Activated CD8-positive, alpha-beta T cell treated with anti-CD3 and anti-CD28 coated beads, Interleukin-2, amount 10 ng/mL, durations not matched to agents 7 days and 5 days (primary cell): ENCODE data around the gene FAM13A. TPM values are rescaled to one million over a fixed set of nuclear protein-coding genes. Genes with fewer than 3 reads are reported as not detected.
"Not testable (repeated sequence)": the region's sequence is repeated elsewhere in the genome, so short reads cannot be mapped to it uniquely, and the experiment has no call there.

ENCODE experiments used
- ATAC-seq: fragments of 150-1000 bp; cut with Tn5 transposase; one replicate; pipeline ENCODE4 v1.10.0; 2021; ENCODE audit warnings: moderate library complexity
- CTCF ChIA-PET: fragments of 350-600 bp; sonication (Branson Sonifier 250); formaldehyde crosslinking; loops from one replicate; lab custom pipeline; 2021; ENCODE audit warnings: antibody characterized with exemption; lab: Charles Lee
- POLR2A ChIA-PET: fragments of 350-600 bp; sonication (Branson Sonifier 250); formaldehyde crosslinking; loops from one replicate; lab custom pipeline; 2021; ENCODE audit warnings: antibody characterized with exemption; lab: Charles Lee
- DNase-seq: peaks from one replicate; pipeline ENCODE4 v3.0.0-alpha.2; 2020
- H3K27ac Mint-ChIP-seq: one replicate; pipeline ENCODE4 v1.8.0; 2021; ENCODE audit warnings: mild to moderate bottlenecking, mixed read lengths
- H3K27me3 Mint-ChIP-seq: one replicate; pipeline ENCODE4 v1.8.0; 2021; ENCODE audit warnings: low read depth, mixed read lengths
- H3K36me3 Mint-ChIP-seq: one replicate; pipeline ENCODE4 v1.8.0; 2021; ENCODE audit warnings: low read depth, mixed read lengths
- H3K4me1 Mint-ChIP-seq: one replicate; pipeline ENCODE4 v1.8.0; 2021; ENCODE audit warnings: low read depth, mixed read lengths
- H3K4me3 Mint-ChIP-seq: one replicate; pipeline ENCODE4 v1.8.0; 2021; ENCODE audit warnings: mild to moderate bottlenecking, mixed read lengths
- H3K9me3 Mint-ChIP-seq: one replicate; pipeline ENCODE4 v1.8.0; 2022; ENCODE audit warnings: mixed read lengths; ENCODE audit not compliant: insufficient read depth
- total RNA-seq, 2 experiments: library from RNA; stranded (reverse); gene quantifications; one replicate each; pipeline ENCODE4 v1.2.3, GENCODE V29; 2021

The FAM13A gene
- total RNA-seq, 2 experiments from 2014 or later, result 4.5 to 4.7 TPM

DNA sequence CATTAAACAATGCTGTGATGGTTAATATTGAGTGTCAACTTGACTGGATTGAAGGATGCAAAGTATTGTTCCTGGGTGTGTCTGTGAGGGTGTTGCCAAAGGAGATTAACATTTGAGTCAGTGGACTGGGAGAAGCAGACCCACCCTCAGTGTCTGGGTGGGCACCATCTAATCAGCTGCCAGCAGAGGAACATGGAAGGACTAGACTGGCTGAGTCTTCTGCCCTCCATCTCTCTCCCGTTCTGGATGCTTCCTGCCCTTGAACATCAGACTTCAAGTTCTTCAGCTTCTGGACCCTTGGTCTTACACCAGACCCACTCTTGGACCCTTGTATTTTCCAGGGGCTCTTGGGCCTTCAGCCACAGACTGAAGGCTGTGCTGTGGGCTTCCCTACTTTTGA lies 61.7 kb downstream of the FAM13A start:
- H3K27me3 Mint-ChIP-seq, H3K27ac Mint-ChIP-seq, DNase-seq, H3K36me3 Mint-ChIP-seq, H3K4me3 Mint-ChIP-seq, CTCF ChIA-PET, H3K4me1 Mint-ChIP-seq, H3K9me3 Mint-ChIP-seq, ATAC-seq, POLR2A ChIA-PET: not testable (repeated sequence)

DNA sequence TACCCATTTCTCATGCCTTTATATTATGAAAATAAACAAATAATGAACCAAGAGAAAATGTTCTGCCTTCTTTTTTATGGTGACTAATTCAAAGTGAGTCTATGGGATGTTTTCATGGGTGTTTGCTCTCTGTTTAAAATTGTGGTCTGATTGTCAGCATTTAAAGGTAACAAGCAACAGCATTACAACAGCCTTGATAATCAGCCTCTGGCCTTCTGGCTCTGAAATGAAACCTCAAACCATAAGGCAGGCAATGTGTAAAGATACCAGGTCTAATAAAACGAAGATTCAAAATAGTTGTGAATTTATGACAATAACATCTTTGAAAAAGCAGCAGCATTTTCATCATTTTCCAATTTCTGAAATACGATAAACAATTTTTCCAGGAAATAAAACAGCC lies 63.7 kb downstream of the FAM13A start:
- Mint-ChIP-seq H3K27ac (no peak overlapping the region), H3K36me3 (no peaks in the 10 kb centered on the region)
- CTCF ChIA-PET, result no interaction called here

DNA sequence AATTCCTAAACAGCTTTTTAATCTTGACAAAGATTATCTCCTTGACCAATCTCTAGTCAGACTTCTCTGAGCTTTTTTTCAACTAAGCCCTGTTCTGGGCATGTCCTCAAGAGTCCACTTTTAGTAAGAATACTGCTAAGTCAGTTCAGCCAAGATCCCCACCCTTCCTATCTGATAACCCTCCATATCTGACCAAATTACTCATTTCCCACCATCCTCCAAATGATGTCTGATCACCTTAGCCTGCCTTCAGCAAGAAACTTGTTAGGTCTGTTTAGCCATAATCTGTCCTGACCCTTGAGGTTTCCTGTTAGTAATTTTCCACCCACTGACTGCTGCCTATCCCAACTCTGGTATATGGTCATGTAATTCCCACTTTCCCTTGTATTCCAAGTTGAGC lies 65.2 kb downstream of the FAM13A start:
- no peak for ATAC-seq
- Mint-ChIP-seq H3K36me3 (no peaks in the 10 kb centered on the region), H3K9me3 (no peaks in the 10 kb centered on the region), H3K27me3 (no peaks in the 10 kb centered on the region), H3K4me3 (no peak overlapping the region), H3K27ac (no peak overlapping the region), H3K4me1 (no peaks in the 10 kb centered on the region)
- ChIA-PET POLR2A (no interaction called here), CTCF (no interaction called here)
- DNase-seq, result no peak

More for the DNA sequence above, 63.7 kb downstream of the FAM13A start:
- Mint-ChIP-seq H3K4me1 (no peaks in the 10 kb centered on the region), H3K4me3 (no peak overlapping the region), H3K9me3 (no peaks in the 10 kb centered on the region), H3K27me3 (no peaks in the 10 kb centered on the region)
- no peak for ATAC-seq
- DNase-seq, result no peak
- POLR2A ChIA-PET, result no interaction called here

DNA sequence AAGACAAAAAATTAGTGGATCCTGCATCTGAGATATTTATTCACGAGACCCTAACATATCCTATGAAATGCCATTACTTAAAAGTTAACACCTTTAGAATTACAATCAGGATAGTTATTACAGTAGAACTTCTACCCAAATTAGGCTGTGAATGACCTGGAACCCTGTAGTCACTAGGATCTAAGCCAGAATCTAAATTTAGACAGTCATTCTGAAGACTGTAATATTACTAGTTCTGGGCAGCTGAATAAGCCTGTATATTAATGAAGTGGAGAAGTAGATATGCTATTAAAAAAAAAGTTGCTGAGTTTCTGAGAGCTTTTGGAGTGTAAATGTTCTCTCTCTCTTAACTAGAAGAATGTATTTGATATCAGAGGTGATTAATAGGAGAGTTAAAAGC lies 67.0 kb downstream of the FAM13A start:
- Mint-ChIP-seq H3K27me3 (peaks cover 2% of the 10 kb centered on the region), H3K4me3 (no peak overlapping the region), H3K27ac (no peak overlapping the region), H3K36me3 (no peaks in the 10 kb centered on the region), H3K4me1 (no peaks in the 10 kb centered on the region), H3K9me3 (no peaks in the 10 kb centered on the region)
- DNase-seq, result no peak
- POLR2A ChIA-PET, result no interaction called here
- ATAC-seq, result no peak
- CTCF ChIA-PET, result interaction anchor here (1.1 kb wide), 1 partner anchor 34 kb away, joined by 3 read pairs; no protein-coding TSS in a partner anchor

DNA sequence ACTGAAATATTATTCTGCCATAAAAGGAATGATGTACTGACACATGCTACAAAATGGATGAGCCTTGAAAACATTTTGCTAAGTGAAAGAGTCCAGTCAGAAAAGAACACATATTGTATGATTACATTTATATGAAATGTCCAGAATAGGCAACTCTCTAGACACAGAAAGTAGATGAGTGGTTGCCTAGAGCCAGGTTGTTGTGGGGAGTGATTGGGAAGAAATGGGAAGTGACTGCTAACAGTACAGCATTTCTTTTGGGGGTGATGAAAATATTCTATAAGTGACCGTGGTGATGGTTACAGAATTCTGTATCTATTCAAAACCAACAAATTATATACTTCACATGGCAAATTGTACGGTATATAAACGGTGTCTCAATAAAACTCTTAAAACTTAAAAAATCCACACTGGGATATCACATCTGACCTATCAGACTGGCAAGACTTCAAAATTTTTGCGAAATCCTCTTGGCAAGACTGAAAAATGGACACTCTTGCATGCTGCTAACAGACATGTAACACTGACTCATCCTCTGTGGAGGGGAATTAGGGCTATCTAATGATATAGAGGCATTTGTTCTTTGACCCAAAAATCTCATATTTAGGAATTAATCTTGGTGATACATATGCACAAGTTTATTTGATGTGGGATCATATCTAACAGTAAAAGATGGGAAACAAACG lies 71.8 kb downstream of the FAM13A start:
- DNase-seq (no peak), ATAC-seq (no peak)
- peaks cover 4% of the 10 kb centered on the region for H3K27me3 Mint-ChIP-seq
- POLR2A ChIA-PET, result no interaction called here
- H3K27ac Mint-ChIP-seq, result no peak overlapping the region
- H3K4me1 Mint-ChIP-seq, result no peaks in the 10 kb centered on the region
- H3K9me3 Mint-ChIP-seq, result no peaks in the 10 kb centered on the region
- H3K4me3 Mint-ChIP-seq, result no peak overlapping the region
- H3K36me3 Mint-ChIP-seq, result no peaks in the 10 kb centered on the region
- CTCF ChIA-PET, result no interaction called here

DNA sequence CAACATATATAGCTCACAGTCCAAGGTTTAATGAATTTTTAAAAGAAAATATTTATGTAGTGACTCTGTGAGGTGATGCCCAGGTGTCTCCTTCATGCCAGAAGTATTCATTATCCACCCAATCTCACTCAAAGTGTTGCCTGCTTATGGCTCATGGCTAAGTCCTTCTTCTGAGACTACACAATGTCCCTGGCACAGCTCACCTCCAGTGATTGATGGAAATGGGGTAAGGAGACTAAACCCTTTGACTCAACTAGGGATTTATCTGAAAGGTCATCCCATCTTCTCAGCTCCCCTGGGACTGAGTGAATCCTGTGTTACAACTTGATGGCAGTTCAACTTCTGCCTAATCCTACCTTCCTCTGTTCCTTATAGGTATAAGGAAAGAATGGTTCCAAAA lies 74.2 kb downstream of the FAM13A start:
- ChIA-PET POLR2A (no interaction called here), CTCF (no interaction called here)
- ATAC-seq, result no peak
- H3K4me3 Mint-ChIP-seq, result no peak overlapping the region
- H3K4me1 Mint-ChIP-seq, result no peaks in the 10 kb centered on the region
- no peak for DNase-seq
- H3K36me3 Mint-ChIP-seq, result no peaks in the 10 kb centered on the region
- H3K27ac Mint-ChIP-seq, result no peak overlapping the region
- peaks cover 4% of the 10 kb centered on the region for H3K27me3 Mint-ChIP-seq
- H3K9me3 Mint-ChIP-seq, result no peaks in the 10 kb centered on the region

DNA sequence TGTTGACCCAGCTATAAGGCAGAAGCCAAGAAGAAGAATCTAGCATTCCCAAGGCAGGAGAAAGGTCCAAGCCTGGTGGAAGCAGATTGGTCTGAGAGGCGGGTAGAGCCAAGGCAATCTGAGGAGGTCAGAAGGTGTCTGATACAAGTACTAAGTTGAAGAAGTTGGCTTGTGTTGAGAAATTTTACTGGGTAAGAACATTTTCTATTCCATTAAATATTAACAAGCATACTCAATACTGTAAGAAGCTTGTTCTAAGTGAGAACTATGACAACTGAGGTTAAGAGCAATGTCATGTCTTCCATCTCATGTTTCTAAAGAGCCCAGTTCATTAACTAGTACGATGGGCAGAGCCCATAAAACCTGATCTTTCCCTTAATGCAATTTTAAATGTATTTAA lies 75.0 kb downstream of the FAM13A start:
- ChIA-PET POLR2A (no interaction called here), CTCF (no interaction called here)
- Mint-ChIP-seq H3K27ac (no peak overlapping the region), H3K9me3 (no peaks in the 10 kb centered on the region), H3K4me1 (no peaks in the 10 kb centered on the region), H3K4me3 (no peak overlapping the region), H3K36me3 (no peaks in the 10 kb centered on the region), H3K27me3 (peaks cover 4% of the 10 kb centered on the region)
- no peak for ATAC-seq
- no peak for DNase-seq

DNA sequence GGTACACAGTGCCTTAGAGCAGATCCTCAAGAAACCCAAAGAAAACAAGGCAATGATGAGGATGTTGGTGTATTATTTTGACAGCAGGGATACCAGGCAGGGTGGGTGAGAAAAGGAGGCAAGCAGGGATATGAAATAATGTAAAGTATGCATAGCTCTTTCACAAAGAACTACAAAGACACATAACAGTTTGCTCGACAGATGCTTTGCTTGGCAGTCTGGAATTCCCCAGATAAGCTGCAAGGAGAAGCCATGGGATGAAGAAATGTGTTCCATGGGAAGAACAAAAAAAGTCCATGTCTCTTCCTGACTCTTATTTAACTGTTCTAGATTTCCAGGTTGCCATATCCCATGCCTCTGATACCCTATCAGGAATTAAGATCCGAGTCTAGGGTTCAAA lies 75.4 kb downstream of the FAM13A start:
- no peak for ATAC-seq
- H3K27ac Mint-ChIP-seq, result no peak overlapping the region
- ChIA-PET POLR2A (no interaction called here), CTCF (interaction anchor here (0.6 kb wide), 1 partner anchor 147 kb away, joined by 3 read pairs; no protein-coding TSS in a partner anchor)
- no peak overlapping the region for H3K4me3 Mint-ChIP-seq
- no peaks in the 10 kb centered on the region for H3K36me3 Mint-ChIP-seq
- no peak for DNase-seq
- no peaks in the 10 kb centered on the region for H3K4me1 Mint-ChIP-seq
- H3K27me3 Mint-ChIP-seq, result peaks cover 4% of the 10 kb centered on the region
- H3K9me3 Mint-ChIP-seq, result no peaks in the 10 kb centered on the region

DNA sequence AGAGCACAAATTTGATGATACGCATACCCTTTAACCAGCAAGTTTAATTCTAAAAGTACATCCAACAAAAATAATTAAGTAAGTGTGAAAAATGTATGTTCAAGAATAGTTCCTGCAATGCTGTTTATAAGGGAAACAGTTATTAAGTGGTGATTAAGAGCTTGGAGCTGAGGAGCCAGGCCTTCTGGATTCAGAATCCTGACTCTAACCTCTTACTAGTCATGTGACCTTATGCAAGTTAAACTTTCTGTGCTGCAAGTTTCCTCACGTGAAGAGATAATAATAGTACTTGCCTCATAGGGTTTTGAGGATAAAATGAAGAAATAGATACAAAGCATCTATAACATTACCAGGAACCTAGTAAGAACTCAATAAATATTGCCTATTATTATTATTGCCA lies 77.7 kb downstream of the FAM13A start:
- no peak for DNase-seq
- ChIA-PET CTCF (no interaction called here), POLR2A (no interaction called here)
- Mint-ChIP-seq H3K4me3 (no peak overlapping the region), H3K27me3 (peaks cover 5% of the 10 kb centered on the region), H3K9me3 (no peaks in the 10 kb centered on the region), H3K4me1 (no peaks in the 10 kb centered on the region), H3K27ac (no peak overlapping the region), H3K36me3 (no peaks in the 10 kb centered on the region)
- ATAC-seq, result no peak

DNA sequence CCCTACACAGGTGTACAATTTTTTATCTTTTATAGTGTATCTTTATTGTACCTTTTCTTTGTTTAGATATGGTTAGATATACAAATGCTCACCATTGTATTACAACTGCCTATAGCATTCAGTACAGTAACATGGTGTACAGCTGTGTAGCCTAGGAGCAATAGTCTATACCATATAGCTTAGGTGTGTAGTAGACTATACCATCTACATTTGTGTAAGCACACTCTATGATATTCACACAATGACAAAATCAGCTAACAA lies 80.3 kb downstream of the FAM13A start:
- Mint-ChIP-seq H3K36me3 (no peaks in the 10 kb centered on the region), H3K4me1 (no peaks in the 10 kb centered on the region), H3K4me3 (no peak overlapping the region), H3K27ac (no peak overlapping the region), H3K9me3 (no peaks in the 10 kb centered on the region), H3K27me3 (peaks cover 2% of the 10 kb centered on the region)
- DNase-seq (no peak), ATAC-seq (no peak)
- ChIA-PET POLR2A (no interaction called here), CTCF (no interaction called here)

DNA sequence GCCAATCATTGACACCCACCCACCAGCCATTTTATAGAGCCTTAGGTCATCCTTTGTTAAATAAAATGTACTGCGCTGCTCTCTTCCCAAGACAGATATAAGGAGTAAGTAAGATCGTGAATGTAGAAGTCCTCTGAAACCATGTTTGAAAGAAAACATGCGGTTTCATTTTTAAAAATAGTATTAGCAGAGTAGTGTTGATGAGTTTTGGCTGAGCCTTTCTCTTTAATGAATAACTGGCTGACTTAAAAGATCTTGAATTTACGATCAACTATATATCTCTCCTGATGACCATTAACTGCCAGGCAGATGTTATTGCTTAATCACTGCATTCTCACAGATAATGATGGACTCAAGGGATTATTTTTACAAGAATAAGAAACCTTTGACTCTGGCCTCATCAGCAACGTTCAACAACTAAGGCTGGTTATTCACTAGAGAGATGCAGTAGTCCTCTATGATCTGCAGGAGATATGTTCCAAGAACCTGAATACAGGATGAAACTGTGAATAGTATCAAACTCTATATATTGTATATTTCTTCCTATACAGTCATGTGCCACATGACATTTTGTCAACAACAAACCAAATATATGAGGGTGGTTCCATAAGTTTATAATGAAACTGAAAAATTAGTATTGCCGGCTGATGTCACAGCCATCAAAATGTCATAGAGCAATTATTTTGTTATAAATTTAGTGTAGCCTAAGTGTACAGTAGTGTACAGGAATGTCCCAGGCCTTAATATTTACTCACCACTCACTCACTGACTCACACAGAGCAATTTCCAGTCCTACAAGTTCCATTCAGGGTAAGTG lies 80.8 kb downstream of the FAM13A start:
- ChIA-PET CTCF (no interaction called here), POLR2A (no interaction called here)
- Mint-ChIP-seq H3K27ac (no peak overlapping the region), H3K27me3 (peaks cover 2% of the 10 kb centered on the region), H3K9me3 (no peaks in the 10 kb centered on the region), H3K4me1 (no peaks in the 10 kb centered on the region), H3K4me3 (no peak overlapping the region), H3K36me3 (no peaks in the 10 kb centered on the region)
- no peak for DNase-seq
- ATAC-seq, result no peak

DNA sequence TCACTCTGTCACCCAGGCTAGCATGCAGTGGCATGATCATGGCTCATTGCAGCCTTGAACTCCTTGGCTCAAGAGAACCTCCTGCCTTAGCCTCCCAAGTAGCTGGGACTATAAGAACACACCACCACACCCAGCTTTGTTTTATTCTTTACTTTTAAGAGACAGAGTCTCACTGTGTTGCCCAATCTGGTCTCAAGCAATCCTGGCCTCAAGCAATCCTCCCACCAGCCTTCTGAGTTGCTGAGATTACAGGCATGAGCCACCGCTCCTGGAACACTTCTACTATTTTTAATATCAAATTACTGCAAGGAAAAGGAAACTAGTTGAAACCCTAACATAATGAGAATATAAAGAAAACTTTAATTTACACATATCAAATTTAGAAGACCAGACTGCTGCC lies 85.4 kb downstream of the FAM13A start:
- Mint-ChIP-seq H3K4me3 (no peak overlapping the region), H3K9me3 (no peaks in the 10 kb centered on the region), H3K27ac (no peak overlapping the region), H3K36me3 (no peaks in the 10 kb centered on the region), H3K4me1 (no peaks in the 10 kb centered on the region), H3K27me3 (peaks cover 4% of the 10 kb centered on the region)
- DNase-seq (no peak), ATAC-seq (no peak)
- ChIA-PET POLR2A (no interaction called here), CTCF (no interaction called here)
